Measurements from ENCODE around the gene CDS1.

- TF ChIP-seq CTCF (IDR thresholded peaks at IDR 0.05 in 4 of 5, conservative IDR thresholded peaks at IDR 0.05 in 1 of 5), result no peak
- no peak for TF ChIP-seq POLR2A (IDR thresholded peaks at IDR 0.05)
These were observed 35.7 kb upstream of the CDS1 start for GRCh38 chr4:84547211-84547610.
